SK-N-MC (cell line): ENCODE measurements around the gene KCTD17.

Source experiments
- DNase-seq: peaks from one replicate; pipeline ENCODE4 v3.0.0-alpha.2; 2011; ENCODE audit warnings: low read depth, low spot score
- H3K27ac ChIP-seq: fragments of 200-600 bp; sonication (generic); 2 replicates; pipeline ENCODE4 v1.5.1; 2016; ENCODE audit warnings: mixed run types
- H3K36me3 ChIP-seq: fragments of 200-600 bp; sonication (generic); 2 replicates; pipeline ENCODE4 v1.6.1; 2017; ENCODE audit warnings: antibody characterized with exemption, low read length, mixed read lengths; ENCODE audit not compliant: insufficient read depth
- H3K4me3 ChIP-seq: fragments of 200-600 bp; sonication (generic); 2 replicates; pipeline ENCODE4 v1.5.1; 2016
- H3K9ac ChIP-seq: fragments of 200-600 bp; sonication (generic); 2 replicates; pipeline ENCODE4 v1.8.0; 2017; ENCODE audit warnings: mixed run types, mixed read lengths; ENCODE audit not compliant: insufficient read length
- H3K9me3 ChIP-seq: fragments of 200-600 bp; sonication (generic); 2 replicates; pipeline ENCODE4 v1.6.1; 2017; ENCODE audit warnings: low read depth, mild to moderate bottlenecking, antibody characterized with exemption, low read length, moderate library complexity, mixed read lengths
- EZH2 ChIP-seq: fragments of 200-600 bp; sonication (generic); IDR thresholded peaks from one replicate; pipeline ENCODE4 v1.6.1; 2017; ENCODE audit warnings: antibody characterized with exemption
- FOXP2 ChIP-seq: optimal IDR thresholded peaks from 2 replicates; pipeline ENCODE3; 2011; ENCODE audit warnings: mild to moderate bottlenecking, moderate library complexity; ENCODE audit not compliant: insufficient read depth; ENCODE audit errors: extremely low read length, control extremely low read depth
- POLR2AphosphoS5 ChIP-seq: IDR thresholded peaks from 2 replicates; pipeline ENCODE4 v1.6.1; 2012; ENCODE audit warnings: mild to moderate bottlenecking, low read depth, low read length, borderline replicate concordance

The KCTD17 gene

DNA sequence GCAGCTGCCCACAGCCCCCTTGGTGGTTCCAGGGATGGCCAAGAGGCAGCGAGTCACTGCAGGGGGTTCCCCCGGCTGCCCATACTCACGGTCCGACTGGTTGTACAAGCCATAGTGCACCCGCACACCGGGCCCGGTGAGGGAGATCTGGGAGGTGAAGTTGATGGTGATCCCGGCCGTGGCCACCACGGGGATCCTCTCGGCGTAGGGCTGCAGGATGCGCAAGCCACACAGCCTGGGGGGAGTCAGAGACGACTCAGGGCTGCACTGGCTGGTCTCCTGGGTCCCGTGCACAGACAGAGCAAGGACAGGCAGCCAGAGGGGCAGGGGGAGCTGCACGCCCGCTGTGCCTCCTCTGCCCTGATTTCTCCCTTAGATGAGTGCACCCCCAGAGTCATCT lies 23.5 kb downstream of the KCTD17 start:
- TF ChIP-seq EZH2: no peak
- no peak for TF ChIP-seq FOXP2
- TF ChIP-seq POLR2AphosphoS5: no peak
- no peak overlapping the region for H3K27ac ChIP-seq
- no peaks in the 10 kb centered on the region for H3K9me3 ChIP-seq
- no peak overlapping the region for H3K4me3 ChIP-seq
- H3K36me3 ChIP-seq: no peaks in the 10 kb centered on the region
- no peak overlapping the region for H3K9ac ChIP-seq
- no peak for DNase-seq

DNA sequence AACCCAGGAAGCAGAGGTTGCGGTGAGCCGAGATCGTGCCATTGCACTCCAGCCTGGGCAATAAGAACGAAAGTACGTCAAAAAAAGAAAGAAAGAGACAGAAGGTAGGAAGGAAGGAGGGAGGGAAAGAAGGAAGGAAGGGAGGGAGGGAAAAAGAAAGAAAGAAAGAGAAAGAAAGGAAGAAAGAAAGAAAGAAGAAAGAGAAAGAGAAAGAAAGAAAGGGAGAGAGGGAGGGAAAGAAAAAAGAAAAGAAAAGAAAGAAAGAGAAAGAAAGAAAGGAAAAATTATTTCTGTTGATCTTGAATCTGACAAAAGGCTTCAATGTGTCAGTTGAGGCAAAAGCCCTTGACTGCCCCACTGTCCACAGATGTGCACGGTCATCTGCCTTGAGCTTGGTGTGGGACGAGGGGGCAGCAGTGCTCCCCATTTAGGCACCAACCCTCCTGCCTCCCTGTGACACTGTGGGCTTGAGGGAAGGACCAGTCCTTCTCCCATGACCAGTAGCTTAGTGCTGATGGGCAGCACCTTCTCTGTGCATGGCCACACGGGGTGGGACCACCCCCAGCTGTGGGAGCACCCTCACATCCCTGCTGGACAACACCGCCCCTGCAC lies 24.4 kb downstream of the KCTD17 start:
- TF ChIP-seq EZH2: no peak
- TF ChIP-seq POLR2AphosphoS5: no peak
- TF ChIP-seq FOXP2: no peak
- no peak overlapping the region for H3K9ac ChIP-seq
- DNase-seq: no peak
- no peak overlapping the region for H3K27ac ChIP-seq
- no peaks in the 10 kb centered on the region for H3K36me3 ChIP-seq
- H3K9me3 ChIP-seq: no peaks in the 10 kb centered on the region
- no peak overlapping the region for H3K4me3 ChIP-seq

DNA sequence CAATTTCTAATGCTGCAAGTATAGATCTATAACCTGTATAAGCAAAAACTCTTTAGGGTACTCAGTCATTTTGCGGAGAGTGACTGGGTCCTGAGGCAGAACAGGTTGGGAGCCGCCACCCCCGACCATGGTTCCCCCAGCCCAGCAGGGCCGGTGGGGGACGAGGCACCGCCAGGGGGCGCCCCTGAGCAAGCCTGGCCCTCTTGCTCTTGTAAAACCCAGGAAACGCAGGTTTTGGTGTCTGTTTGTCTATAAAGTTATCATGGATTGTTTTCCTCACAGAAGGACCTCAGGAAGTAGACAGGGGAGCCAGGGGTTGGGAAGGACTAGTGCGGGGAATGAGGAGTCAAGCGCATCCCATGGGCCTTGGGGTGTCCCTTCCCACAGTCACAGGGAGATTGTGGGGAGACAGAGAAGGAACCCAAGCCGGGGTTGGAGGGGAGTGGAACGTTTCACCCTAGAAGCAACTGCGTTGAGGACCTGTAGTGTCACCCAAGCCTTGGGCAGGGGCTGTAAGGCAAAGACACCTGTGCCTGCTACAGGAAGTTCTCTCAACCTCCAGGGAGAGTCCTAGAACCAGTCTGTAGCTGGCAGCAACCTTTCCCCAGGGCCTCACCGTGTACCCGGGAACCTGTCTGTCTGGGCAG lies 26.4 kb downstream of the KCTD17 start:
- DNase-seq: no peak
- no peaks in the 10 kb centered on the region for H3K36me3 ChIP-seq

DNA sequence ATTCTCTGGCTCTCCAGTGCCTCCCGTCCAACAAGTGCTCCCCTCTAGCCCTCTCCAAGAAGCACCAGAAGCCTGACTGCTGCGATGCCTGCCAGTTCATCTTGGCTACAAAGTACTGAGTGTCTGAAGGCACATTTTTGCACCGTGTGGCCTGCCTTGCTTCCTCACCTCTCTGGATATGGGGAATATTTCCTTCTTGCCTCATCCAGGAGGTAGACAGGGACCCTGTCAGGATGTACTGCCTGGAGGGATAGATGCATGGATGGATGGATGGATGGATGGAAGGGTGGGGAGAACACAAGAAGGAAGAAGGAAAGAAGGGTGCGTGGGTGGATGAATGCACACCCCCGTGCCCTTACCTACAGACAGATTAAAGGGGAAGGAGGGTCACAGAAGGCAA lies 27.6 kb downstream of the KCTD17 start:
- H3K9me3 ChIP-seq: no peaks in the 10 kb centered on the region
- H3K27ac ChIP-seq: no peak overlapping the region
- TF ChIP-seq FOXP2: no peak
- no peak for TF ChIP-seq EZH2
- TF ChIP-seq POLR2AphosphoS5: no peak
- no peak overlapping the region for H3K4me3 ChIP-seq
- H3K9ac ChIP-seq: no peak overlapping the region
- no peaks in the 10 kb centered on the region for H3K36me3 ChIP-seq
- DNase-seq: no peak

More for the DNA sequence above, 26.4 kb downstream of the KCTD17 start:
- Histone ChIP-seq H3K27ac (no peak overlapping the region), H3K9me3 (no peaks in the 10 kb centered on the region), H3K4me3 (no peak overlapping the region), H3K9ac (no peak overlapping the region)
- TF ChIP-seq FOXP2 (no peak), POLR2AphosphoS5 (no peak), EZH2 (no peak)

DNA sequence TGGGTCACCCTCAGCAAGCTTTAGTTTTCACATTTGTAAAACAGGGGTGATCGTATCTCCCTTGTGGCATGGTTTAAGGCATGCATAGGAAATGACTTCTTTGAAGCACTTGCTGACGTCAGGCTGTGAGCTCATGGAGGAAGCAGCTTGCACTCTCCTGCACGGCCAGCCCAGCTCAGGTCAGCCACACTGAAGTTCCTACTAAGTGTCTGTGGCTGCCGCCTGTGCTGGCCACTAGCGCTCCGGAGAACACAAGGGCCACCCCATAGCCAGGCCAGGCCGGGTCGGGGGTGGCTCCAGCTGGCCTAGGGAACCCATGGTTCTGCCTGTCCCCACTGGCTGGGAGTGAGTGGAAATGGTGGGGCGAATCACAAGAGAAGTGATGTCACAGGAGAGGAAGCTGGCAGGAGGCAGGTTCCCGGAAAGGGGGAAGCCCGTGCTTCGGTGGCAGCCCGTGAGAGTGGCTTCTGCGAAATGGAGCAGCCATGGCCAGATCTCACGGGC lies 28.2 kb downstream of the KCTD17 start:
- no peak for TF ChIP-seq POLR2AphosphoS5
- no peak for TF ChIP-seq EZH2
- TF ChIP-seq FOXP2: no peak

DNA sequence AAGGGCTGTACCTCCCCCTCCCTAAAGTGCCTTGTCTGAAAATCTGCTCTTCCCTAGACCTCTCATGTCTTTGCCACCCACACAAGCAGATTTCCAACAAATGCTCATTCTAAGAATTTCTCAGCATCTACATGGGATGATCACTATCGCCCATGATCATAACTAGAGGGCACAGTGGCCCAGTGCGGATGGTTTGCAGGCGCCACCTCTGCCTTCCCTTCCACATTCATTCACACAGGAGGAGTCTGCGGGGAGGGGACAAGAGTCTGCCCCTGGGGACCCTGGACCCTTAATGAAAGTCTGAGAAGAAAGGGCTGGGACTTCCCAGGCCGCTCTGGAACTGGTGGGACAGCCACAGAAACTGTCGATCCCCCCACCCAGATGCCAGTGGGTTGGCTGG lies 28.9 kb downstream of the KCTD17 start:
- no peak overlapping the region for H3K9ac ChIP-seq
- H3K9me3 ChIP-seq: no peaks in the 10 kb centered on the region
- no peaks in the 10 kb centered on the region for H3K36me3 ChIP-seq
- no peak overlapping the region for H3K27ac ChIP-seq
- no peak overlapping the region for H3K4me3 ChIP-seq
- DNase-seq: no peak
- TF ChIP-seq POLR2AphosphoS5: no peak
- TF ChIP-seq EZH2: no peak
- TF ChIP-seq FOXP2: no peak

More for the DNA sequence above, 28.2 kb downstream of the KCTD17 start:
- Histone ChIP-seq H3K36me3 (no peaks in the 10 kb centered on the region), H3K9ac (no peak overlapping the region), H3K4me3 (no peak overlapping the region), H3K27ac (no peak overlapping the region), H3K9me3 (no peaks in the 10 kb centered on the region)
- no peak for DNase-seq

DNA sequence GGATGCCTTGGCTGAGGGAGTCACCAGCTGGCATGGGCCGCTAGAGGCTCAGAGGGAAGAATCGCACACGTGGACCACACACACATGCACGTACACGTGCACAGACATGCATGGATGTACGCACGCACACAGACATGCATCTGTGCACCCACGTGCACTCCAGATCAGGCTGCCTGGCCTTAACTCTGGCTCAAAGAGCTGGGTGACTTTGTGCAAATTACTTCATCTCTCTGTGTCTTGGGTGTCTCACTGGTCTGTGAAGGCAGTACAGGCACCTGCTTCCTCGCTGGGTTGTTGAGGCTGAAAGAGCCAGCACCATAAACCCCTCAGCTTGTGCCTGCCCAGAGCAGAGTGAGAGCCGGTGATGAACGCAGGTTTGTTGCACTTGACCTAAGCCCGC lies 29.3 kb downstream of the KCTD17 start:
- H3K9ac ChIP-seq: no peak overlapping the region
- no peaks in the 10 kb centered on the region for H3K36me3 ChIP-seq
- no peaks in the 10 kb centered on the region for H3K9me3 ChIP-seq
- no peak overlapping the region for H3K4me3 ChIP-seq
- no peak for TF ChIP-seq POLR2AphosphoS5
- TF ChIP-seq EZH2: no peak
- no peak for TF ChIP-seq FOXP2
- no peak for DNase-seq
- H3K27ac ChIP-seq: no peak overlapping the region

DNA sequence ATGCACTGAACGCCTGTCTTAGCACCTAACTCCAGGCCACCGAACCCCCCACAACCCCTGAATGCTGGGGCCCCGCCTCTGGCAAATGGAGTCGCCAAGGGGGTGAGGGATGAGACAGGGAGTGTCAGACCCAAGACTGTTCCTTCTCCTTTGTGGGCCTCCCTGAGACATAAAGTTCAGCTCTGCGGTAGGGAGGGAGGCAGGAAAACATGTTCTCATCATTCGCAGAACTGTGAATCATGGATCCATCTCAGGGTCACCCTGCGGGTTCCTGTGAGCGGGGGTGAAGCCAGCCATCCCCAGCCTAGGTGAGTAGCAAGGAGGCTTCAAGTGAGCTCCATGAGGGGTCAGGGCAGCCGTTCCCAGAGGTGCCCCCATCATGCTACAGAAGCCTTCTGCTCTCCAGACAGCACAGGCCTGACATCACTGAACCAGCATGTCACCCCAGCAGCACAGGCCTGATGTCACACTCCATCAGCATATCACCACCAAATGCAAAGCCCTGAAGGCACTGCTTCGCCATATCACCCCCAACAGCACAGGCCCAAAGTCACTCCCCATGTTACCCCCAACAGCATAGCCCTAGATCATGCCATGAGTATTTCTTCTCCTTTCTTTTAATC lies 30.8 kb downstream of the KCTD17 start:
- Histone ChIP-seq H3K27ac (no peak overlapping the region), H3K9ac (no peak overlapping the region), H3K4me3 (no peak overlapping the region), H3K9me3 (no peaks in the 10 kb centered on the region), H3K36me3 (no peaks in the 10 kb centered on the region)
- no peak for TF ChIP-seq FOXP2
- DNase-seq: no peak
